Smooth muscle cell (in vitro differentiated cells): ENCODE measurements around the gene FAM240A. TPM values are rescaled to one million over a fixed set of nuclear protein-coding genes. Genes with fewer than 3 reads are reported as not detected.
A peak's percentile ranks its signal among the peaks of the same experiment; 100 is the strongest.

Source experiments
- DNase-seq: peaks from one replicate; lab custom pipeline; 2025; ENCODE audit not compliant: unreplicated experiment; lab: John Stamatoyannopoulos, UW
- H2AFZ ChIP-seq: fragments of 200-600 bp; sonication (generic); 2 replicates; pipeline ENCODE4 v1.6.0; 2016; ENCODE audit warnings: antibody characterized with exemption, low read depth, mild to moderate bottlenecking
- H3F3A ChIP-seq: fragments of 200-600 bp; sonication (generic); 2 replicates; pipeline ENCODE4 v1.6.0; 2017; ENCODE audit warnings: antibody characterized with exemption, low read depth
- H3K27ac ChIP-seq: fragments of 200-600 bp; sonication (generic); 2 replicates; pipeline ENCODE4 v1.5.1; 2016; ENCODE audit warnings: low read depth, mild to moderate bottlenecking
- H3K27me3 ChIP-seq: fragments of 200-600 bp; sonication (generic); 2 replicates; pipeline ENCODE4 v1.6.1; 2016; ENCODE audit warnings: low read depth, mild to moderate bottlenecking
- H3K36me3 ChIP-seq: fragments of 200-600 bp; sonication (generic); 2 replicates; pipeline ENCODE4 v1.5.1; 2016; ENCODE audit warnings: low read depth
- H3K4me1 ChIP-seq: fragments of 200-600 bp; sonication (generic); 2 replicates; pipeline ENCODE4 v1.5.1; 2016; ENCODE audit warnings: low read depth
- H3K4me2 ChIP-seq: fragments of 200-600 bp; sonication (generic); 2 replicates; pipeline ENCODE4 v1.6.0; 2016; ENCODE audit warnings: mild to moderate bottlenecking
- H3K4me3 ChIP-seq: fragments of 200-600 bp; sonication (generic); 2 replicates; pipeline ENCODE4 v1.5.1; 2016; ENCODE audit warnings: mild to moderate bottlenecking
- H3K79me2 ChIP-seq: fragments of 200-600 bp; sonication (generic); 2 replicates; pipeline ENCODE4 v1.6.0; 2016; ENCODE audit warnings: low read depth, mild to moderate bottlenecking
- H3K9ac ChIP-seq: fragments of 200-600 bp; sonication (generic); 2 replicates; pipeline ENCODE4 v1.6.0; 2016; ENCODE audit warnings: low read depth
- H3K9me3 ChIP-seq: fragments of 200-600 bp; sonication (generic); replicated peaks from 2 replicates; pipeline ENCODE4 v1.5.1; 2016; ENCODE audit warnings: low read depth
- H4K20me1 ChIP-seq: fragments of 200-600 bp; sonication (generic); 2 replicates; pipeline ENCODE4 v1.6.0; 2016; ENCODE audit warnings: low read depth
- CTCF ChIP-seq: fragments of 200-600 bp; sonication (generic); IDR thresholded peaks from 2 replicates; pipeline ENCODE4 v1.5.1; 2017; ENCODE audit warnings: borderline replicate concordance, mild to moderate bottlenecking, antibody characterized with exemption; ENCODE audit not compliant: insufficient read depth, poor library complexity, severe bottlenecking
- WGBS: methylation state at CpG from one replicate; pipeline ENCODE4 v1.1.7; 2016; ENCODE audit warnings: low lambda C conversion rate; 5-methylcytosine and 5-hydroxymethylcytosine counted together
- polyA plus RNA-seq: library from polyadenylated mRNA; unstranded; fragments of >200 nt; fragmentation: Nextera tagmentation; extraction: Ambion mirVana; gene quantifications from 2 replicates; pipeline ENCODE4 v1.2.1, GENCODE V29; 2016
- total RNA-seq: library from RNA; depleted of rRNA; stranded (reverse); fragments of >200 nt; gene quantifications from 2 replicates; pipeline ENCODE4 v1.2.3, GENCODE V29; 2014

Gene FAM240A
- total and polyA plus RNA-seq, 2 experiments from 2014 or later: not detected

DNA sequence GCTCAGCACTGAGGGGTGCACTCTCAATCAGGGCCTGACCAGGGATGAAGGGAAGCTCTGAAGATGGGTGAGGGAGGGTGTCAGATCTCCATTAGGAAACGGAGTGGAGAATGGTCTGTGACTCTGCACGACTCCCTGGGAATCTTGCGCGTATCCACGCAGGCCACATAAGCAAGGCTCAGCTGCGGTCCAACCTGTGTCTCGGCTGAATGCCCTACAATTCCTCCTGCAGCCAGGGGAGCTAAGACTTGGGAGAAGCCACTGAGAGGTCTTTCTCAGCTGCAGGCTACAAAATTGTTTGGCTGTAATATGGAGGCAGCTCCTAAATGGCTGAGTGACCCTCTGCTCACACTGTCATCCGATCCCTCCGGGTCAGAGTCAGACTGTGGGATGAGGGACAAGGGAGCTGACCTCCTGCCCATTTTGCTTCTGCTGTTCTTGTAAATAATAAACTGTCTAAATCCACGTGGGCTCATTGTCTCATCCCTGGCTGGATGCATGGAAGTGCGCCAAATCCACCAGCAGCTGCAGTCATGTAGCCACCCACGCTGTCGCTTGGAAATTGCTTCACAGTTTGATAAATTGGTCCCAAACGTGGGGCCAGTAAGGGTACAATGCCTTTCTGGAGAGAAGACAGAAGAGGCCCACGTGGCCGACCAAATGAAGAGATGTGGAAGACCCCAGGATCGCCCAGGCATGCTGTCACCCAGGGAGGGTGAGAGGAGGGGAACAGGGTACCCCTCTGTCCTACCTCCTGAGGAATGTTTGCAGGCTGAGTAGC, 50.6 kb downstream of the FAM240A start:
- no peak overlapping the region for H2AFZ ChIP-seq
- H3K9ac ChIP-seq: no peak overlapping the region
- DNase-seq: no peak
- peak overlapping the region; percentile 64 for H3K4me2 ChIP-seq
- no peaks in the 10 kb centered on the region for H3K27me3 ChIP-seq
- H3K9me3 ChIP-seq: no peaks in the 10 kb centered on the region
- no peak for TF ChIP-seq CTCF
- H3K4me3 ChIP-seq: no peak overlapping the region
- 56% methylated on average over 17 of the region's 17 CpGs for WGBS
- H3F3A ChIP-seq: no peaks in the 10 kb centered on the region
- no peaks in the 10 kb centered on the region for H3K36me3 ChIP-seq
- H3K79me2 ChIP-seq: no peaks in the 10 kb centered on the region
- peaks cover 21% of the 10 kb centered on the region for H3K4me1 ChIP-seq
- H3K27ac ChIP-seq: no peak overlapping the region
- no peaks in the 10 kb centered on the region for H4K20me1 ChIP-seq

DNA sequence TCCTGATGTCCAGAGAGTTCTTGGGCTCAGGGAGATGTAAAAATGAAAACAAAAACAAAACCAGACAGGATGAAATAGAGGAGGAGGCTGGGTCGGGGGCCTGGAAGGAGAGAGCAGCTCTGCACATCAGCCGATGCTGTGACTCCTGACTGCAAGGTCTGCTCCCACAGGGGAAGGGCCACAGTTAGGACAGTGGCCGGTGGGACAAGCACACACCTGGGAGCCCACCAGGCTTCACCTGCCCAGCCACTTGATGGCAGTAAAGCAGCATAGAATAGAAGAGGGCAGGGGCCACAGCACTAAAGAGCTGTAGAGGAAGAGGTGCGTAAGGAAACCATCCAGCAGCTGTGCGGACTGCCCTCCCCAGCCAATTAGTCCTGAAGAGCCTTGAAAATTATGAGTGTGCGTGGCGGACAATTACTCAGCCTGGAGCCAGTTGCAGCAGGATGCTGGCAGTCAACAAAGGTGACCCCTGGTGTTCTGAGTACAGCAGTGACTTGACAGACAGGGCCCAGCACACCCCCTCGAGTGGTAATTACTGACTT, 51.3 kb downstream of the FAM240A start:
- Histone ChIP-seq H4K20me1 (no peaks in the 10 kb centered on the region), H3K27ac (no peak overlapping the region), H3K4me2 (peak overlapping the region; percentile 64)

GRCh38 chr3:46664188-46664970, 52.1 kb downstream of the FAM240A start:
- H3K4me1 ChIP-seq: peaks cover 21% of the 10 kb centered on the region
- H3K27ac ChIP-seq: no peak overlapping the region
- no peak overlapping the region for H2AFZ ChIP-seq
- no peaks in the 10 kb centered on the region for H3F3A ChIP-seq
- DNase-seq: no peak
- no peak overlapping the region for H3K4me3 ChIP-seq
- no peaks in the 10 kb centered on the region for H3K79me2 ChIP-seq
- no peaks in the 10 kb centered on the region for H3K36me3 ChIP-seq
- no peaks in the 10 kb centered on the region for H3K9me3 ChIP-seq
- no peak overlapping the region for H3K4me2 ChIP-seq
- no peaks in the 10 kb centered on the region for H3K27me3 ChIP-seq
- H3K9ac ChIP-seq: no peak overlapping the region
- TF ChIP-seq CTCF: no peak
- no peaks in the 10 kb centered on the region for H4K20me1 ChIP-seq
- 94% methylated on average over 6 of the region's 6 CpGs for WGBS

More for the DNA sequence above, 51.3 kb downstream of the FAM240A start:
- Histone ChIP-seq H3K9ac (no peak overlapping the region), H3F3A (no peaks in the 10 kb centered on the region), H3K27me3 (no peaks in the 10 kb centered on the region), H3K4me1 (peaks cover 21% of the 10 kb centered on the region), H3K9me3 (no peaks in the 10 kb centered on the region), H3K36me3 (no peaks in the 10 kb centered on the region), H2AFZ (no peak overlapping the region), H3K79me2 (no peaks in the 10 kb centered on the region), H3K4me3 (no peak overlapping the region)
- no peak for TF ChIP-seq CTCF
- no peak for DNase-seq
- WGBS: 64% methylated on average over 8 of the region's 8 CpGs
